ENCODE results near the gene KMO. TPM values are rescaled to one million over a fixed set of nuclear protein-coding genes. Genes with fewer than 3 reads are reported as not detected.
A peak's percentile ranks its signal among the peaks of the same experiment; 100 is the strongest.

Gene KMO
- total and polyA plus RNA-seq, 4 donors, result 10.2 to 37.3 (median 19.6) TPM

GRCh38 chr1:241624935-241625334 is 92.8 kb downstream of the KMO start:
- Histone ChIP-seq H3K27me3 (ENCODE audit: control insufficient read depth in 4 of 4, insufficient read depth in 4 of 4, low read length in 3 of 4) (no peaks in the 10 kb centered on the region), H3K27ac (ENCODE audit: low read depth in 1 of 2, low read length in 2 of 2) (no peak overlapping the region), H3K9me3 (ENCODE audit: control insufficient read depth in 4 of 4, low read length in 3 of 4) (no peaks in the 10 kb centered on the region), H3K4me1 (ENCODE audit: control insufficient read depth in 4 of 4, insufficient read depth in 4 of 4, low read length in 3 of 4) (peaks cover 0 to 20% (median 3%) of the 10 kb centered on the region in 4 donors), H3K36me3 (ENCODE audit: control insufficient read depth in 4 of 4, insufficient read depth in 3 of 4, low read depth in 1 of 4, low read length in 3 of 4) (peaks cover 0 to 2% (median 0%) of the 10 kb centered on the region in 4 donors), H3K9ac (ENCODE audit: low read depth in 1 of 2, low read length in 2 of 2) (no peak overlapping the region), H3K4me3 (ENCODE audit: low read depth in 1 of 3, low read length in 3 of 3) (no peak overlapping the region)
- no peak for TF ChIP-seq GABPA (IDR thresholded peaks at IDR 0.05 in 1 of 2, conservative IDR thresholded peaks at IDR 0.05 in 1 of 2)
- TF ChIP-seq JUND (IDR thresholded peaks at IDR 0.05), result no peak
- no peak for TF ChIP-seq NR2F2 (IDR thresholded peaks at IDR 0.05)
- TF ChIP-seq TAF1 (conservative IDR thresholded peaks at IDR 0.05), result no peak
- no peak for TF ChIP-seq ATF3 (IDR thresholded peaks at IDR 0.05)
- no peak for DNase-seq (ENCODE audit: low spot score)
- 81% methylated on average over 2 of the region's 2 CpGs for WGBS

DNA sequence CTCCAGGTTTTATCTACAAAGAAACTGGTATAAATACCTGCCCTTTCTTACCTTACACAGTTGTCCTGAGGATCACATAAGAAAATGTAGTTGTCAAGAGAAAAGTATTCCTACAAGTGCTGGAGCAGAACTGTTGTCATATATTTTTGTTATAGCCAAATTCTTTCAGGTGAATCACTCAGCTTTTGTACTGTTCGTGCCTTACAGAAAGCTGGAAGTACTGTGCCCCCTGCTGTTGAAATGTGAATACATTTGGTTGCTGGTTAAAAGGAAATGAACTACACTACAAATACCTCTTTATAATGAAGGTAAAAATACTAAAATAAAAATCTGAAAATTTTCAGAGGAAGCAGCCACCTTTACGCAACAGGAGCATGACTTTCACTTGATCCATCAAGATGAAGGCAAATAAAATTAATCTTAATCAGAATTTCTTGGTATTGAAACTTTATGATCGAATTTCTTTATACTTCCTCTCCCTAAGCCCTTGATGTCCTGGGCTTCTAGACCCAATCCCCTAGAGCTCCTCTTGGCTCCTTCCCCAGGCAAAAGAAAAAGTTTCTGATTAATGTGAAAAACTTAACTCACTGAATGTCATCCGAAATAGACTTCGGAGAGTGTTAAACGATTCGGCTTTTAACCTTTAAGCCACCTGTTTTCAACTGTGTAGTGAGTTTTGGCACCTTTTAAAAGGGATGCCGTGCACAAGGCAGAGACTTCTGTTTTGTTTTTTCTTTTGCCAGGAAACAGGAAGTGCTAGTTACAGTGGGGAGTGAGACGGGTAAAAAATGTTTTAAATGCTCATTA is 95.5 kb downstream of the KMO start:
- Histone ChIP-seq H3K4me1 (ENCODE audit: control insufficient read depth in 4 of 4, insufficient read depth in 4 of 4, low read length in 3 of 4) (peaks cover 0 to 24% (median 5%) of the 10 kb centered on the region in 4 donors), H3K9me3 (ENCODE audit: control insufficient read depth in 4 of 4, low read length in 3 of 4) (no peaks in the 10 kb centered on the region), H3K27ac (ENCODE audit: low read depth in 1 of 2, low read length in 2 of 2) (peak overlapping the region; percentile 50 to 61), H3K36me3 (ENCODE audit: control insufficient read depth in 4 of 4, insufficient read depth in 3 of 4, low read depth in 1 of 4, low read length in 3 of 4) (peaks cover 0 to 2% (median 0%) of the 10 kb centered on the region in 4 donors), H3K27me3 (ENCODE audit: control insufficient read depth in 4 of 4, insufficient read depth in 4 of 4, low read length in 3 of 4) (no peaks in the 10 kb centered on the region), H3K9ac (ENCODE audit: low read depth in 1 of 2, low read length in 2 of 2) (peak overlapping the region; percentile 10 to 37), H3K4me3 (ENCODE audit: low read depth in 1 of 3, low read length in 3 of 3) (peak overlapping the region in 1 of 3 donors; percentile 31)
- WGBS, result 17% methylated on average over 9 of the region's 9 CpGs
- DNase-seq (ENCODE audit: low spot score), result no peak
- TF ChIP-seq HNF4A (conservative IDR thresholded peaks at IDR 0.05), result peak in 1 of 2 donors; percentile 34
- TF ChIP-seq HNF4G (IDR thresholded peaks at IDR 0.05), result no peak
- TF ChIP-seq, protein P1, sequence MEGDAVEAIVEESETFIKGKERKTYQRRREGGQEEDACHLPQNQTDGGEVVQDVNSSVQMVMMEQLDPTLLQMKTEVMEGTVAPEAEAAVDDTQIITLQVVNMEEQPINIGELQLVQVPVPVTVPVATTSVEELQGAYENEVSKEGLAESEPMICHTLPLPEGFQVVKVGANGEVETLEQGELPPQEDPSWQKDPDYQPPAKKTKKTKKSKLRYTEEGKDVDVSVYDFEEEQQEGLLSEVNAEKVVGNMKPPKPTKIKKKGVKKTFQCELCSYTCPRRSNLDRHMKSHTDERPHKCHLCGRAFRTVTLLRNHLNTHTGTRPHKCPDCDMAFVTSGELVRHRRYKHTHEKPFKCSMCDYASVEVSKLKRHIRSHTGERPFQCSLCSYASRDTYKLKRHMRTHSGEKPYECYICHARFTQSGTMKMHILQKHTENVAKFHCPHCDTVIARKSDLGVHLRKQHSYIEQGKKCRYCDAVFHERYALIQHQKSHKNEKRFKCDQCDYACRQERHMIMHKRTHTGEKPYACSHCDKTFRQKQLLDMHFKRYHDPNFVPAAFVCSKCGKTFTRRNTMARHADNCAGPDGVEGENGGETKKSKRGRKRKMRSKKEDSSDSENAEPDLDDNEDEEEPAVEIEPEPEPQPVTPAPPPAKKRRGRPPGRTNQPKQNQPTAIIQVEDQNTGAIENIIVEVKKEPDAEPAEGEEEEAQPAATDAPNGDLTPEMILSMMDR (IDR thresholded peaks at IDR 0.05; ENCODE audit: low read depth, low read length, missing input control), result peak; percentile 66
- peak; percentile 91 to 93 for TF ChIP-seq RAD21 (IDR thresholded peaks at IDR 0.05)
- TF ChIP-seq TAF1 (conservative IDR thresholded peaks at IDR 0.05), result no peak

- DNase-seq (ENCODE audit: low spot score), result no peak
- Histone ChIP-seq H3K27ac (ENCODE audit: low read depth in 1 of 2, low read length in 2 of 2) (no peak overlapping the region), H3K9ac (ENCODE audit: low read depth in 1 of 2, low read length in 2 of 2) (no peak overlapping the region), H3K36me3 (ENCODE audit: control insufficient read depth in 4 of 4, insufficient read depth in 3 of 4, low read depth in 1 of 4, low read length in 3 of 4) (peaks cover 0 to 6% (median 0%) of the 10 kb centered on the region in 4 donors), H3K4me3 (ENCODE audit: low read depth in 1 of 3, low read length in 3 of 3) (no peak overlapping the region), H3K27me3 (ENCODE audit: control insufficient read depth in 4 of 4, insufficient read depth in 4 of 4, low read length in 3 of 4) (no peaks in the 10 kb centered on the region), H3K4me1 (ENCODE audit: control insufficient read depth in 4 of 4, insufficient read depth in 4 of 4, low read length in 3 of 4) (peaks cover 0 to 17% (median 3%) of the 10 kb centered on the region in 4 donors), H3K9me3 (ENCODE audit: control insufficient read depth in 4 of 4, low read length in 3 of 4) (no peaks in the 10 kb centered on the region)
- TF ChIP-seq GABPA (IDR thresholded peaks at IDR 0.05 in 1 of 2, conservative IDR thresholded peaks at IDR 0.05 in 1 of 2) (no peak), EGR1 (IDR thresholded peaks at IDR 0.05; ENCODE audit: low read depth in 2 of 2) (no peak), FOXA2 (IDR thresholded peaks at IDR 0.05) (no peak), JUND (IDR thresholded peaks at IDR 0.05) (no peak), ZBTB33 (IDR thresholded peaks at IDR 0.05) (no peak), SP1 (IDR thresholded peaks at IDR 0.05) (no peak), YY1 (IDR thresholded peaks at IDR 0.05) (no peak), HNF4G (IDR thresholded peaks at IDR 0.05) (no peak), REST (IDR thresholded peaks at IDR 0.05) (no peak), TAF1 (conservative IDR thresholded peaks at IDR 0.05) (no peak), FOXA1 (IDR thresholded peaks at IDR 0.05) (no peak), RXRA (IDR thresholded peaks at IDR 0.05) (no peak)
- TF ChIP-seq, protein P1 (IDR thresholded peaks at IDR 0.05; ENCODE audit: low read depth, low read length, missing input control), result no peak
Measured at GRCh38 chr1:241630005-241630404, 97.8 kb downstream of the KMO start.
